PC-3 (cell line): ENCODE results near the gene CCDC85B. TPM values are rescaled to one million over a fixed set of nuclear protein-coding genes. Genes with fewer than 3 reads are reported as not detected.
A peak's percentile ranks its signal among the peaks of the same experiment; 100 is the strongest.

ENCODE experiments used
- ATAC-seq: fragments of 200-7000 bp; cut with Tn5 transposase; 2 replicates; pipeline ENCODE4 v1.9.1; 2020; ENCODE audit warnings: mild to moderate bottlenecking, moderate library complexity
- BruUV-seq: library from RNA; stranded (reverse); fragments of 400-500 nt; replicated peaks from 2 replicates; lab custom pipeline; 2021; lab: Mats Ljungman, UMichigan
- CTCF ChIA-PET: fragments of 300-600 bp; sonication (Branson Sonifier 250); formaldehyde crosslinking; loops from one replicate; lab custom pipeline; 2022; ENCODE audit warnings: antibody characterized with exemption; lab: Charles Lee
- POLR2A ChIA-PET: fragments of 300-600 bp; sonication (Branson Sonifier 250); formaldehyde crosslinking; loops from one replicate; lab custom pipeline; 2022; ENCODE audit warnings: antibody characterized with exemption; ENCODE audit not compliant: unreplicated experiment; lab: Charles Lee
- DNase-seq: peaks from one replicate; pipeline ENCODE4 v3.0.0-alpha.2; 2015
- H2AFZ ChIP-seq: fragments of 300-600 bp; sonication (generic); 2 replicates; pipeline ENCODE4 v1.6.0; 2016; ENCODE audit warnings: antibody characterized with exemption, low read length
- H3F3A ChIP-seq: fragments of 300-600 bp; sonication (generic); one replicate; pipeline ENCODE4 v1.6.0; 2017; ENCODE audit warnings: antibody characterized with exemption, low read length, control low read depth, mild to moderate bottlenecking; ENCODE audit not compliant: unreplicated experiment
- H3K27ac ChIP-seq: fragments of 300-600 bp; sonication (generic); 2 replicates; pipeline ENCODE4 v1.5.1; 2016; ENCODE audit warnings: mild to moderate bottlenecking, low read length
- H3K27me3 ChIP-seq: fragments of 300-600 bp; sonication (generic); 2 replicates; pipeline ENCODE4 v1.6.1; 2016; ENCODE audit warnings: low read length, mixed read lengths
- H3K36me3 ChIP-seq: fragments of 300-600 bp; sonication (generic); 2 replicates; pipeline ENCODE4 v1.6.1; 2016; ENCODE audit warnings: low read depth, mixed run types, low read length, mixed read lengths
- H3K4me1 ChIP-seq: fragments of 300-600 bp; sonication (generic); 2 replicates; pipeline ENCODE4 v1.5.1; 2016; ENCODE audit warnings: low read length; ENCODE audit not compliant: insufficient read depth
- H3K4me2 ChIP-seq: fragments of 300-600 bp; sonication (generic); 2 replicates; pipeline ENCODE4 v1.6.0; 2016; ENCODE audit warnings: low read length
- H3K4me3 ChIP-seq: fragments of 300-600 bp; sonication (generic); 2 replicates; pipeline ENCODE4 v1.5.1; 2016; ENCODE audit warnings: mild to moderate bottlenecking, low read length, mixed read lengths
- H3K79me2 ChIP-seq: fragments of 300-600 bp; sonication (generic); 2 replicates; pipeline ENCODE4 v1.6.1; 2017; ENCODE audit warnings: low read length, mixed read lengths
- H3K9ac ChIP-seq: fragments of 300-600 bp; sonication (generic); 2 replicates; pipeline ENCODE4 v1.6.0; 2016; ENCODE audit warnings: mild to moderate bottlenecking, low read length
- H3K9me2 ChIP-seq: fragments of 300-600 bp; sonication (generic); replicated peaks from 2 replicates; pipeline ENCODE4 v1.6.1; 2016; ENCODE audit warnings: mixed run types, low read length, mixed read lengths
- H3K9me3 ChIP-seq: fragments of 300-600 bp; sonication (generic); 2 replicates; pipeline ENCODE4 v1.6.1; 2016; ENCODE audit warnings: low read length, mixed read lengths
- H4K20me1 ChIP-seq: fragments of 300-600 bp; sonication (generic); 2 replicates; pipeline ENCODE4 v1.6.1; 2016; ENCODE audit warnings: low read length, mixed read lengths
- CTCF ChIP-seq: fragments of 300-600 bp; sonication (generic); conservative IDR thresholded peaks from 2 replicates; pipeline ENCODE4 v1.5.1; 2017; ENCODE audit warnings: antibody characterized with exemption, low read depth, mild to moderate bottlenecking, low read length
- EZH2 ChIP-seq: fragments of 300-600 bp; sonication (generic); IDR thresholded peaks from one replicate; pipeline ENCODE4 v1.6.1; 2017; ENCODE audit warnings: antibody characterized with exemption, mild to moderate bottlenecking, low read length; ENCODE audit not compliant: unreplicated experiment
- EZH2phosphoT487 ChIP-seq: fragments of 300-600 bp; sonication (generic); IDR thresholded peaks from 2 replicates; pipeline ENCODE4 v1.6.1; 2018; ENCODE audit warnings: mild to moderate bottlenecking, antibody characterized with exemption, low read length, borderline replicate concordance
- intact Hi-C: fragments of 100-400 bp; cut with micrococcal nuclease; formaldehyde crosslinking; loops from 2 replicates; pipeline ENCODE4 v1.9.0; 2023
- total RNA-seq: library from RNA; depleted of rRNA; stranded (reverse); fragments of >200 nt; gene quantifications from 2 replicates; pipeline ENCODE4 v1.2.3, GENCODE V29; 2014

Gene CCDC85B
- total RNA-seq, 1 experiment from 2014 or later: 207 TPM

DNA sequence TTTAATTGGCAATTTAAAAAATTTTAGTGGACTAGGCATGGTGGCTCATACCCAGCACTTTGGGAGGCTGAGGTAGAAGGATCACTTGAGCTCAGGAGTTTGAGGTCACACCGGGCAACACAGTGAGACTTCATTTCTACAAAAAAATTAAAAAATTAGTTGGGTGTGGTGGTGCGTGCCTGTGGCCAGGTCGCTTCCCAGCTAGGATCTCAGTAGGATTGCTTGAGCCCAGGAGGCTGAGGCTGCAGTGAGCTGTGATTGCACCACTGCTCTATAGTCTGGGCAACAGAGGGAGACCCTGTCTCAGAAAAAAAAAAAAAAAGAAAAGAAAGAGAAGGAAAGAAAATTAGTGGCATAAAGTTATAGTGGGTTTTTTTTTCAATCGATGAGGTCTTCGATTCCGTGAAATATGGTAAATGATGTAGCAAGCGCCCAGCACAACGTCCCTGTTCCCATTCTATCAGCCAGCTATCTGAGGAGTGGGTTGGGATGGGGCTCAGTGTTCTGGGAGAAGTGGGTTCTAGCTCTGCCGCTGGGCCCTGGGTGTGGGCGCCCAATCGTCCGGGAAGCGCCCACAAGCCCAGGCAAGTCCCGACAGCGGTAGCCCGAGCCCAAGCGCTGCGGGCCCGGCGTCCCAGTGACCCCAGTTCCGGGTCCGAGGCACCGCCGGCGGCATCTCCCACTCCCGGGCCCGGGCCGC is 8.3 kb downstream of the CCDC85B start:
- intact Hi-C loops: no loop called here

DNA sequence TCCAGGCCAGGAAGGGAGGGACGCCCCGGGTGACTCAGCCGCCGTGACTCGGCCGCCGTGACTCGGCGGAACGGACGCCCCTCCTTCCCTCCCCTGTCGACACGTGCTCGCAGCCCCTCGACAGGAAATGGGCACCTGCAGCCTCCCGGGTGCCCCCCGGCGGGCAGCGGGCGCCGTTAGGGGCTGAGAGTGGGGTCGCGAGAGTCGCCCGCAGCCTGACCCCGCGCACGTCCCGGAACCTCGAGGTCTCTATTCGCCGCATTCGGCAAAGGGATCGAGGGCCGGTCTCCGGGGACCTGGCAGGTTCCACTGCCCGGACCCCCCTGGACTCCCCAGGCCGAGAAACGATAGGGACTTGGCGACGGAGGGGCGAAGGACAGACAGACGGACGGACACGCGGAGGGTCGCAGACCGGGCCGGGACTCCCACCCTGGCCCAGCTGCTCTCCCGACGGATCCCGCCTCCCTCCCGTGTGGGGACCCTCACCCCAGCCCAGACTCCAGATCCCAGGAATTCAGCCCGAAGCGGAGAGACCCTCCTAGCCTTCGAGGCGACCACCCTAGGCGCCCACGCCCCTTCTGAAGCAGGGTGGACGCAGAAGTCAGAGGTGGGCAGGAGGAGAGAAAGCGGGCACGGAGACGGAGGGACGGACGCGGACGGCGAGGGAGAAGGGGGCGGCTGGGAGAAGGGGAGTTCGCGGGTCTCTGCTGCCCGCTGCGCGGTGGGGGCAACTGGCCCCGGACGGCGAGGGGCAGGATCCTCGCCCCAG is 9.1 kb downstream of the CCDC85B start:
- peak overlapping the region; percentile 96 for H3K27ac ChIP-seq
- no peak overlapping the region for H2AFZ ChIP-seq
- peaks cover 57% of the 10 kb centered on the region for H3K4me1 ChIP-seq
- peaks cover 36% of the 10 kb centered on the region for H3F3A ChIP-seq
- H3K9ac ChIP-seq: peak overlapping the region; percentile 98
- ATAC-seq: peak; percentile 6
- peak; percentile 91 for DNase-seq
- POLR2A ChIA-PET: interaction anchor here (0.6 to 2.9 kb wide), 6 partner anchors 8 to 38 kb away, joined by 3 to 31 read pairs (median 13); partner anchors contain the start of gene CCDC85B
- peaks cover 48% of the 10 kb centered on the region for H3K36me3 ChIP-seq
- TF ChIP-seq EZH2phosphoT487: no peak
- TF ChIP-seq EZH2: no peak
- no peak for TF ChIP-seq CTCF
- H3K27me3 ChIP-seq: no peaks in the 10 kb centered on the region
- peak overlapping the region; percentile 96 for H3K4me2 ChIP-seq
- CTCF ChIA-PET: interaction anchor here (0.9 kb wide), 1 partner anchor 16 kb away, joined by 3 read pairs; no protein-coding TSS in a partner anchor
- H3K9me3 ChIP-seq: no peaks in the 10 kb centered on the region
- peaks cover 94% of the 10 kb centered on the region for H3K79me2 ChIP-seq
- peak overlapping the region; percentile 78 for H3K4me3 ChIP-seq
- no TSS peak for BruUV-seq
- H4K20me1 ChIP-seq: peaks cover 46% of the 10 kb centered on the region
- no peaks in the 10 kb centered on the region for H3K9me2 ChIP-seq
- intact Hi-C loops: loop anchor here (1.0 kb wide), 1 partner anchor 12 kb away; no protein-coding TSS in a partner anchor

More for the DNA sequence above, 8.3 kb downstream of the CCDC85B start:
- DNase-seq (no peak), ATAC-seq (no peak)
- POLR2A ChIA-PET: interaction anchor here (0.5 to 1.7 kb wide), 6 partner anchors 10 to 38 kb away, joined by 3 to 14 read pairs (median 8); partner anchors contain the start of gene FIBP
- Histone ChIP-seq H3K27me3 (no peaks in the 10 kb centered on the region), H3K4me3 (peak overlapping the region; percentile 78), H3K36me3 (peaks cover 54% of the 10 kb centered on the region), H2AFZ (no peak overlapping the region), H3K27ac (peak overlapping the region; percentile 96), H3K4me2 (peak overlapping the region; percentile 96), H3F3A (peaks cover 43% of the 10 kb centered on the region), H4K20me1 (peaks cover 52% of the 10 kb centered on the region), H3K4me1 (peaks cover 59% of the 10 kb centered on the region), H3K79me2 (peaks cover 97% of the 10 kb centered on the region), H3K9me2 (no peaks in the 10 kb centered on the region), H3K9me3 (no peaks in the 10 kb centered on the region), H3K9ac (peak overlapping the region; percentile 98)
- CTCF ChIA-PET: interaction anchor here (0.5 to 0.6 kb wide), 2 partner anchors 11 to 283 kb away, joined by 3 to 7 read pairs; partner anchors contain the start of genes FIBP and PCNX3
- BruUV-seq: TSS peak; percentile 28
- TF ChIP-seq CTCF: no peak
- no peak for TF ChIP-seq EZH2phosphoT487
- TF ChIP-seq EZH2: no peak
